SK-N-SH treated with all-trans-retinoic acid at 6 μM for 48 hours (cell line): ENCODE results near the gene KRTAP4-5.

Experiments used
- ATAC-seq: fragments of 200-7000 bp; cut with Tn5 transposase; 3 replicates; pipeline ENCODE4 v1.9.1; 2020; ENCODE audit warnings: mild to moderate bottlenecking, moderate library complexity
- BACH2 ChIP-seq: fragments of 250-450 bp; sonication (Bioruptor Pico); IDR thresholded peaks from 2 replicates; pipeline ENCODE4 v1.9.0; 2021; ENCODE audit warnings: mild to moderate bottlenecking, borderline replicate concordance
- CREB5 ChIP-seq: fragments of 250-450 bp; sonication (Bioruptor Pico); IDR thresholded peaks from 2 replicates; pipeline ENCODE4 v1.5.1; 2020; ENCODE audit warnings: low read depth, mild to moderate bottlenecking, moderate library complexity
- CSRNP3 ChIP-seq: fragments of 250-450 bp; sonication (Bioruptor Pico); IDR thresholded peaks from 2 replicates; pipeline ENCODE4 v1.5.1; 2021; ENCODE audit warnings: mild to moderate bottlenecking, moderate library complexity
- ESRRG ChIP-seq: fragments of 250-450 bp; sonication (Bioruptor Pico); IDR thresholded peaks from 2 replicates; pipeline ENCODE4 v1.6.1; 2021; ENCODE audit warnings: mild to moderate bottlenecking
- ISL1 ChIP-seq: fragments of 250-450 bp; sonication (Bioruptor Pico); IDR thresholded peaks from 2 replicates; pipeline ENCODE4 v2.1.2; 2022; ENCODE audit warnings: mild to moderate bottlenecking, moderate library complexity
- OSR1 ChIP-seq: fragments of 250-450 bp; sonication (Bioruptor Pico); IDR thresholded peaks from 2 replicates; pipeline ENCODE4 v1.8.0; 2022; ENCODE audit warnings: moderate library complexity, mild to moderate bottlenecking, inconsistent platforms
- PATZ1 ChIP-seq: fragments of 250-450 bp; sonication (Bioruptor Pico); IDR thresholded peaks from 2 replicates; pipeline ENCODE4 v1.8.0; 2020; ENCODE audit warnings: mild to moderate bottlenecking, moderate library complexity, borderline replicate concordance
- POU6F1 ChIP-seq: fragments of 250-450 bp; sonication (Bioruptor Pico); IDR thresholded peaks from 2 replicates; pipeline ENCODE4 v1.8.0; 2021; ENCODE audit warnings: low read depth, mild to moderate bottlenecking, moderate library complexity, borderline replicate concordance
- PPARA ChIP-seq: fragments of 250-450 bp; sonication (Bioruptor Pico); IDR thresholded peaks from 2 replicates; pipeline ENCODE4 v1.5.0; 2020; ENCODE audit warnings: mild to moderate bottlenecking, borderline replicate concordance
- RARB ChIP-seq: fragments of 250-450 bp; sonication (Bioruptor Pico); IDR thresholded peaks from 2 replicates; pipeline ENCODE4 v1.8.0; 2021; ENCODE audit warnings: mild to moderate bottlenecking, moderate library complexity
- SNAI2 ChIP-seq: fragments of 250-450 bp; sonication (Bioruptor Pico); IDR thresholded peaks from 2 replicates; pipeline ENCODE4 v1.5.0; 2020; ENCODE audit warnings: mild to moderate bottlenecking, moderate library complexity
- TCF4 ChIP-seq: fragments of 250-450 bp; sonication (Bioruptor Pico); IDR thresholded peaks from 2 replicates; pipeline ENCODE4 v1.8.0; 2021; ENCODE audit warnings: mild to moderate bottlenecking, moderate library complexity, borderline replicate concordance
- TOX ChIP-seq: fragments of 250-450 bp; sonication (Bioruptor Pico); IDR thresholded peaks from 2 replicates; pipeline ENCODE4 v1.8.0; 2021; ENCODE audit warnings: mild to moderate bottlenecking, moderate library complexity, borderline replicate concordance
- TSHZ2 ChIP-seq: fragments of 250-450 bp; sonication (Bioruptor Pico); IDR thresholded peaks from 2 replicates; pipeline ENCODE4 v1.5.0; 2020; ENCODE audit warnings: mild to moderate bottlenecking, moderate library complexity
- ZC3H10 ChIP-seq: fragments of 250-450 bp; sonication (Bioruptor Pico); IDR thresholded peaks from 2 replicates; pipeline ENCODE4 v1.5.1; 2021; ENCODE audit warnings: mild to moderate bottlenecking, moderate library complexity
- ZFP30 ChIP-seq: fragments of 450-650 bp; formaldehyde crosslinking; IDR thresholded peaks from 2 replicates; pipeline ENCODE4 v1.5.0; 2022; ENCODE audit warnings: mild to moderate bottlenecking, moderate library complexity
- ZNF565 ChIP-seq: fragments of 450-650 bp; formaldehyde crosslinking; conservative IDR thresholded peaks from 2 replicates; pipeline ENCODE4 v1.5.0; 2020; ENCODE audit warnings: low read depth, mild to moderate bottlenecking, moderate library complexity
- ZNF70 ChIP-seq: fragments of 450-650 bp; formaldehyde crosslinking; IDR thresholded peaks from 2 replicates; pipeline ENCODE4 v1.5.0; 2020; ENCODE audit warnings: mild to moderate bottlenecking, moderate library complexity
- ZNF8 ChIP-seq: fragments of 450-650 bp; formaldehyde crosslinking; IDR thresholded peaks from 2 replicates; pipeline ENCODE4 v1.5.0; 2020; ENCODE audit warnings: mild to moderate bottlenecking, moderate library complexity

The KRTAP4-5 gene

GRCh38 chr17:41133880-41134735 lies 15.5 kb downstream of the KRTAP4-5 start:
- no peak for TF ChIP-seq ZNF565 (CRISPR knock-in tag)
- TF ChIP-seq TOX (CRISPR knock-in tag), result no peak
- no peak for TF ChIP-seq CREB5 (CRISPR knock-in tag)
- TF ChIP-seq PATZ1, result no peak
- no peak for TF ChIP-seq ESRRG (CRISPR knock-in tag)
- TF ChIP-seq ZNF8 (CRISPR knock-in tag), result no peak
- TF ChIP-seq ISL1 (CRISPR knock-in tag), result no peak
- TF ChIP-seq PPARA (CRISPR knock-in tag), result no peak
- no peak for TF ChIP-seq ZFP30 (CRISPR knock-in tag)
- no peak for TF ChIP-seq POU6F1
- TF ChIP-seq OSR1 (CRISPR knock-in tag), result no peak
- no peak for ATAC-seq

- no peak for TF ChIP-seq CSRNP3 (CRISPR knock-in tag)
- no peak for TF ChIP-seq TSHZ2
- no peak for TF ChIP-seq ZNF8 (CRISPR knock-in tag)
- no peak for TF ChIP-seq ZC3H10 (CRISPR knock-in tag)
- TF ChIP-seq SNAI2 (CRISPR knock-in tag), result no peak
- no peak for TF ChIP-seq ESRRG (CRISPR knock-in tag)
- TF ChIP-seq BACH2 (CRISPR knock-in tag), result no peak
- TF ChIP-seq TCF4 (CRISPR knock-in tag), result no peak
- TF ChIP-seq ISL1 (CRISPR knock-in tag), result no peak
- TF ChIP-seq CREB5 (CRISPR knock-in tag), result no peak
- TF ChIP-seq RARB (CRISPR knock-in tag), result no peak
- no peak for TF ChIP-seq ZNF70 (CRISPR knock-in tag)
- no peak for TF ChIP-seq TOX (CRISPR knock-in tag)
- no peak for ATAC-seq
Measured at GRCh38 chr17:41131979-41132378, 17.6 kb downstream of the KRTAP4-5 start.
